Thoracic aorta (tissue), 2 donors: Measurements from ENCODE around the gene TRPT1. TPM values are rescaled to one million over a fixed set of nuclear protein-coding genes. Genes with fewer than 3 reads are reported as not detected.

Experiments
- ATAC-seq: fragments of 150-250 bp; one replicate; pipeline ENCODE4 v1.8.0; 2017; ENCODE audit warnings: low read depth; ENCODE audit not compliant: insufficient number of reproducible peaks, low FRiP score
- DNase-seq: peaks from one replicate; pipeline ENCODE4 v3.0.0-alpha.2; 2020; ENCODE audit warnings: low spot score
- H3K27ac ChIP-seq, 2 donors: fragments of 200-600 bp; sonication (generic); 1 replicate in 1 of 2; 2 replicates in 1 of 2; pipeline ENCODE4 v1.5.1; 2016; ENCODE audit warnings: mild to moderate bottlenecking in 2 of 2, moderate library complexity in 2 of 2
- H3K27me3 ChIP-seq: fragments of 200-600 bp; sonication (generic); replicated peaks from 2 replicates; pipeline ENCODE4 v1.6.0; 2016; ENCODE audit warnings: mild to moderate bottlenecking; ENCODE audit not compliant: insufficient read depth
- H3K36me3 ChIP-seq: fragments of 200-600 bp; sonication (generic); one replicate; pipeline ENCODE4 v1.5.1; 2016
- H3K4me1 ChIP-seq, 2 donors: fragments of 200-600 bp; sonication (generic); 1 replicate in 1 of 2; 2 replicates in 1 of 2; pipeline versions ENCODE4 v1.5.1 to v1.6.0; 2016; ENCODE audit warnings: low read depth in 2 of 2, mild to moderate bottlenecking in 1 of 2; ENCODE audit not compliant: control insufficient read depth in 1 of 2
- H3K4me3 ChIP-seq: fragments of 200-600 bp; sonication (generic); 2 replicates; pipeline ENCODE4 v1.5.1; 2016; ENCODE audit warnings: mild to moderate bottlenecking
- H3K9me3 ChIP-seq: fragments of 200-600 bp; sonication (generic); 2 replicates; pipeline ENCODE4 v1.5.1; 2016
- total RNA-seq, 2 donors: library from RNA; depleted of rRNA; stranded (reverse); fragments of >200 nt; gene quantifications; one replicate each; pipeline versions ENCODE4 v1.1.0 to v1.2.3, GENCODE V29; 2016
- TF ChIP-seq, protein P1 (sequence below): fragments of 200-600 bp; sonication (generic); IDR thresholded peaks from one replicate; pipeline ENCODE4 v1.5.1; 2019; ENCODE audit warnings: antibody characterized with exemption

The TRPT1 gene, protein sequence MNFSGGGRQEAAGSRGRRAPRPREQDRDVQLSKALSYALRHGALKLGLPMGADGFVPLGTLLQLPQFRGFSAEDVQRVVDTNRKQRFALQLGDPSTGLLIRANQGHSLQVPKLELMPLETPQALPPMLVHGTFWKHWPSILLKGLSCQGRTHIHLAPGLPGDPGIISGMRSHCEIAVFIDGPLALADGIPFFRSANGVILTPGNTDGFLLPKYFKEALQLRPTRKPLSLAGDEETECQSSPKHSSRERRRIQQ
- 10 to 100 TPM; 67.2 to 95.3 TPM for total RNA-seq

DNA sequence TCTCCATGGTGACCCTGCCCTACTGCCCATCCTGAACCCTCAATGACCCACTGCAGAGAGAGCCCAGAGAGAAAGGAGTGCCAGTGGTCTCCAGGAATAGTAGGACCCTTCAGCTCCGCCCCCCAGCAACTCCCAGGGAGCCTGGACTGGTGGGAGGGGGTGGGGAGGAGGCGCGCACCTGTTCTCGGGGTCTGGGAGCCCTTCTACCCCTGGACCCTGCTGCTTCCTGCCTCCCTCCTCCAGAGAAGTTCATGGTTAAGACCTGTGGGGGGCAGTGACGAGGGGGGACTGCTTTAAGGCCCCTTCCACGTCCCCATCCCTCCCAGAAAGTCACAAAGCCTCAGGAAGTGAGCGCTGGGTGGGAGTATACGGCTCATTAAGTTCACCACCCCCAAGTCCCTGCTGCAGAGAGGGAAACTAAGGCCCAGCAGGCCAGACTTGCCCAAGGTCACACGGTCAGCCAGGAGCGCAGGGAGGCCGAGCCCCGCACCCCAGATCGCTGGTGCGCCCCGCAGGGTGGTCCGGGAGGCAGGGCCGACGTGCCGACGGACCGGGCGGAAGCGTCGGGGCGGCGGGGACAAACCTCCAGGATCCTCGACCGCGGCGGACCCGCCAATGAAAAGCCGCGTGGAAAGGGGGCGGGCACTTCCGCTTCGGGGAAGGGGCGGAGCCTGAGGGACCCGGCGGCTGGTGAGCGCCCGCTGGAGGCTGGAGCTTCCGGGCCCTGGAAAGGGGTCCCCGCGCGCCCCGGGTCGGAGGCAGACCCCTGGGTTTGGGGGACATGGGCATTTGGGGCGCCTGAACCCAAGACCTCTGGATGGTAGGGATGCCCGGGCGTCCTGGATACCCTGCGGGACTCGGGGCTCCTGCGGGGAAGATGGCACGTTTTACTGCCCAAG, at the start of gene TRPT1, which contains the start of gene NUDT22:
TRPT1 (minus strand) TSS at position 579 of the 899 bp plus-strand sequence; CDS start at position 253, 326 bp downstream.
NUDT22 (plus strand) TSS at position 667 of the 899 bp plus-strand sequence. CDS start 379 bp downstream, outside the sequence.
- peaks cover 13 to 46% of the 10 kb centered on the region in 2 donors for H3K4me1 ChIP-seq
- H3K4me3 ChIP-seq: peak within 1 kb of the TSS; percentile 96
- DNase-seq: no peak
- H3K27ac ChIP-seq: peak within 1 kb of the TSS; percentile 93
- no peaks in the 10 kb centered on the region for H3K27me3 ChIP-seq
- H3K9me3 ChIP-seq: no peaks in the 10 kb centered on the region
- no peaks in the 10 kb centered on the region for H3K36me3 ChIP-seq
- TF ChIP-seq, protein P1, sequence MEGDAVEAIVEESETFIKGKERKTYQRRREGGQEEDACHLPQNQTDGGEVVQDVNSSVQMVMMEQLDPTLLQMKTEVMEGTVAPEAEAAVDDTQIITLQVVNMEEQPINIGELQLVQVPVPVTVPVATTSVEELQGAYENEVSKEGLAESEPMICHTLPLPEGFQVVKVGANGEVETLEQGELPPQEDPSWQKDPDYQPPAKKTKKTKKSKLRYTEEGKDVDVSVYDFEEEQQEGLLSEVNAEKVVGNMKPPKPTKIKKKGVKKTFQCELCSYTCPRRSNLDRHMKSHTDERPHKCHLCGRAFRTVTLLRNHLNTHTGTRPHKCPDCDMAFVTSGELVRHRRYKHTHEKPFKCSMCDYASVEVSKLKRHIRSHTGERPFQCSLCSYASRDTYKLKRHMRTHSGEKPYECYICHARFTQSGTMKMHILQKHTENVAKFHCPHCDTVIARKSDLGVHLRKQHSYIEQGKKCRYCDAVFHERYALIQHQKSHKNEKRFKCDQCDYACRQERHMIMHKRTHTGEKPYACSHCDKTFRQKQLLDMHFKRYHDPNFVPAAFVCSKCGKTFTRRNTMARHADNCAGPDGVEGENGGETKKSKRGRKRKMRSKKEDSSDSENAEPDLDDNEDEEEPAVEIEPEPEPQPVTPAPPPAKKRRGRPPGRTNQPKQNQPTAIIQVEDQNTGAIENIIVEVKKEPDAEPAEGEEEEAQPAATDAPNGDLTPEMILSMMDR: no peak
- ATAC-seq: peak; percentile 36

DNA sequence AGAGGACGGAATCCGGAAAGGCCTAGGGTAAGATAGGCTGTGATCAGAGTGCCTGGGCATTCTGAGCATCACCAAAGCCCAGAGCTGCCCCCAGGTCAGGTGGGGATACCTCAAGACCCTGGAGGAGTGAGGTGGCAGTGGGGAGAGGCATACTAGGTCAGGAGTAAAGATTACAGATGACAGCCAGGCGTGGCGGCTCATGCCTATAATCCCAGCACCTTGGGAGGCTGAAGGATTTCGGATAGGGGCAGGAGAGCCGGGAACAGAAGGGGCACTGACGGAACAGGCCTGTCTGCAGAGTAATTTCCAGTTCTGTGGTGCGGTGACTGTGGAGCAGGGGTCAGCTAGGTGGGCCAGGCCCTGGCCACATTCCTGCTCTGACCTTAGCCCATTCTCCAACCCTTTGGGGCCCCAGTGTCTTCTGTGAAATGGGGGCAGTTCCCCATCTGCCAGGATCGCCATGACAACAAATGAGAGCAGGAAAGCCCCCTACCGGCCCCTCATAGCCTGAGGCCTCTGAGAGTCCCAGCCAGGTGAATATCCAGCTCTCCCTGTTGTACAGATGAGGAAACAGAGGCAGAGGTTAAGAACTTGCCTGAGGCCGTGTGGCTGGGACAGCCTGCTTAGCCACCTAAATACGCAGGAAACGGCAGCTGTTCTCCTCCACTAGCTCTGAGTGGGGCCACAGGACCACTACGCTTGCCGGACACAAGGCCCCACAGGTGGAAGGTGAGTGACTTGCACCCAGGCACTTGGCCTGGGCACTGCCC, 49.2 kb upstream of the TRPT1 start:
- Histone ChIP-seq H3K9me3 (no peaks in the 10 kb centered on the region), H3K4me3 (no peak overlapping the region), H3K4me1 (peaks cover 0 to 10% of the 10 kb centered on the region in 2 donors), H3K36me3 (peaks cover 25% of the 10 kb centered on the region), H3K27ac (no peak overlapping the region), H3K27me3 (no peaks in the 10 kb centered on the region)
- DNase-seq: no peak
- TF ChIP-seq, protein P1: no peak
- no peak for ATAC-seq

DNA sequence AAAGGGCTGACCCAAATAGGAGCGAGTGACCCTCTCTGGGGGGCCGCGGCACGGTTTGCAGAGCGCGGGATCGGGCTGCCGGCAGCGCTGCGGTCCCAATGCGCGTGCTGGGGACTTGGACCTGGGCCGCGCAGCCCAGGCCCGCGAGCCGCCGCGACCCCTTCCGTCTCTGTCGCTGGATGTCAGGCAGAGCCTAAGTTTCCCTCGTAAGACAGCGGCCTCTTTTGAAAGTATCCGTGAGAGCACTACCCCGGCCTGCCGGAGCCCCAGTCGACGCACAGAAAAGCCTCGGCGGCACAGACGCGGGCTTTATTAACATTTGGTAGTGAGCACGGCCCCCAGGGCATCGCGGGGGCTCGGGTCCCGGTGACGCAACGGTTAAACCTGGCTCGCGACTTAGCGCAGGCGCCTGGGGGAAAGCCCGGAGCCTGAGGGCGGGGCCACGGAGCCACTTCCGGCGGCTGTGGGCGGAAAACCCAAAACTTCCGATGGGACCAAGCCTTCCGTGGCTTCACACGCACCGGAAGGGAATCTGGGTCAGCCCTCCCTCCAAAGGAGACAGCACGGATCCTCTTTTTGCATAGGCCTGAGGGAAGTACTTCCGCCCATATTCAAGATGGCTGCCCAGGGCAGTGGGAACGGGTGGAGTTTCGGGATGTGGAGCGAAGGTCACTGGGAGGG, 43.7 kb upstream of the TRPT1 start:
- TF ChIP-seq, protein P1: no peak
- ATAC-seq (peak; percentile 92), DNase-seq (peak; percentile 93)
- peak overlapping the region; percentile 80 to 95 for H3K27ac ChIP-seq
- no peaks in the 10 kb centered on the region for H3K27me3 ChIP-seq
- H3K9me3 ChIP-seq: no peaks in the 10 kb centered on the region
- peaks cover 15% of the 10 kb centered on the region for H3K36me3 ChIP-seq
- H3K4me3 ChIP-seq: peak overlapping the region; percentile 76
- H3K4me1 ChIP-seq: peaks cover 10 to 28% of the 10 kb centered on the region in 2 donors

DNA sequence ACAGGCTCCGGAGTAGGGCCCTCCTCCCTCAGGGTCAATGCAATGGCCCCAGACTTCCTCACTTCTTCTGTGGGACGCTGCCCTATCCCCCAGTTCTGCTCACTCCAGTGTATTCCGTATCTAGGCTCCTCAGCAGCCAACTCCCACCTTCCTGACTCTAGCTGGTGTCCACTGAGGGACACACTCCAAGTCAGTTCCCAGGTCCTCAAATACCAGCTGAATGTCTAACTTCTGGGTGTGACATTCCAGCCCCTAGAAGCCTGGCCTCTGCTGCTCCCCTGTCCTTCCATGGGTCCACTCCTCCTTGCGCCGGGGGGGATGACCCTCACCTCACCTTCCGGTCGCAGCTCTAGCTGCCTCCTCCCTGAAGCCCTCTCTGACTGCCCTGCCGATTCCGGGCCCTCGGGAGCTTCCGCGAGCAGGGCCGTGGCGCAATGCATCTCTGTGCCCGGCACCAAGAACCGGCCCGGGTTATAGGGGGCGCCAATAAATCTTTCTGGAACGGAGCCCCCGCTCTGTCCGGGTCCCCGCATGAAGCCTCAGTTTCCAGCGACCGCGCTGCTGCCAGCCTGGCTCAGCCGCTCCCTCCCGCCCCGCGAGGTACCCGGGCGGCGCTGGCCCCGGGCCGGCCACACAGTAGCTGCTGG, 43.0 kb upstream of the TRPT1 start:
- ATAC-seq: peak; percentile 8
- DNase-seq: no peak
- Histone ChIP-seq H3K27me3 (no peaks in the 10 kb centered on the region), H3K4me3 (peak overlapping the region; percentile 76), H3K9me3 (no peaks in the 10 kb centered on the region), H3K4me1 (peaks cover 10 to 28% of the 10 kb centered on the region in 2 donors), H3K36me3 (peaks cover 21% of the 10 kb centered on the region), H3K27ac (peak overlapping the region; percentile 80 to 92)
- TF ChIP-seq, protein P1: no peak
